PFSK-1 (cell line): ENCODE results near the gene TMEM120B.

Source experiments
- FOXP2 ChIP-seq: optimal IDR thresholded peaks from 2 replicates; pipeline ENCODE3; 2011; ENCODE audit warnings: borderline replicate concordance, control low read depth, inconsistent platforms; ENCODE audit not compliant: insufficient read depth; ENCODE audit errors: extremely low read length, extremely low read depth
- POLR2AphosphoS5 ChIP-seq: IDR thresholded peaks from 2 replicates; pipeline ENCODE4 v1.6.1; 2012; ENCODE audit warnings: low read depth, mild to moderate bottlenecking, control low read depth, low read length, moderate library complexity
- TAF1 ChIP-seq: IDR thresholded peaks from 2 replicates; pipeline ENCODE4 v1.6.1; 2012; ENCODE audit warnings: low read length, control low read depth, borderline replicate concordance; ENCODE audit not compliant: insufficient read depth

DNA sequence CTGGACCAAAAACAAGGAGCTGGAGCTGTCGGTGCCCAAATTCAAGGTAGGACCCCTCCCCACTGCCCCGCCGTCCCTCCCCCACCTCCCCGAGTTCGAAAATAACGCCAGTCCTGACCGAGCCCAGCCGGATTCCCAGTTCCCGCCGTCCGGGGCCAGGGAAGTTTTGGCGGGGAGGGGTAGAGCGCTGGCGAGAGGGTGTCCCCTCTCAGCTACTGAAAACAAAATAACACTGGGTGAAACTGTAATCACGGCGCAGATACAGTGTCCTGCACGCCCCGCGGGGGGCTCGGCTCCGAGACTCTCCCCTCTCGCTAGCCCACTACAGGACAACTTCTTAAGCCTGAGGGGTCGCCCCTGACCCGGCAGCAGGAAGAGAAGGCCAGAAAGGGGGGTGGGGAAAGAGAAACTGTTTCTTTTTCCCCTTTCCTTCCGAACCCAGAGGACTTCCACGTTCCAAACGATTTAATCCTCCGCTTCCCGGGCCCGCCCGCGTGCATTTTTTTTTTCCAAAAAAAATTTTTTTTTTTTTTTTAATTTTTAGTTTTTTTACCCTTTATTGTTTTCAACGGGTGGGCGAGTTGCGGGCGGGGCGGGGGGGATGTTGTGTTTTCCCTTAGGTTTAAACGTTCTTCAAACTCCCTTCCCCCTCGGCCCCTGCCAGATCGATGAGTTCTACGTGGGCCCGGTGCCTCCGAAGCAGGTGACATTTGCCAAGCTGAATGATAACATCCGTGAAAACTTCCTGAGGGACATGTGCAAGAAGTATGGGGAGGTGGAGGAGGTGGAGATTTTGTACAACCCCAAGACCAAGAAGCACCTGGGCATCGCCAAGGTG, 92.8 kb downstream of the TMEM120B start:
- TF ChIP-seq FOXP2 (no peak), TAF1 (no peak), POLR2AphosphoS5 (no peak)
